ENCODE measurements around the gene ACAD8. TPM values are rescaled to one million over a fixed set of nuclear protein-coding genes. Genes with fewer than 3 reads are reported as not detected.

Gene ACAD8
- total RNA-seq, 1 donor from 2014 or later, result 17.9 TPM

DNA sequence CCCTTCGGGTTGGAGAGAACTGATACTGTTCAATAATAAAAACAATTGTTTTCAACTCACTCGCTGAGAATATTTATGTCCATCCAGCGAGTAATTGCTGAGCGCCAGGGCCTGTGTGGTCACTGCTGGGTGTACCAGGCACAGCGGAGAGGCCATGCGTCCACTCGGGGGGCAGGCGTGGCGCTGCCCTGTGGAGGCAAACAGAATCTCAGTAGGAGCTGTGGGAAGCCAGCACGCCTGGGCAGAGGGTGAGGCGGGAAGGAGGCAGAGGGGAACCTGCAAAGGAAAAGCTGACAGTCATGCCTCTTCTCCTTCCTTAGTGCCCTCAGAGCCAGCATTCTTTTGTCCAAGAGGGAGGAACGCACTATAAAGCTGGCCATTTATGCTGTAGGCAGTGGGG, 34.2 kb downstream of the ACAD8 start:
- H3K27me3 ChIP-seq (ENCODE audit: control insufficient read depth, insufficient read depth, low read length), result no peaks in the 10 kb centered on the region
- H3K4me3 ChIP-seq (ENCODE audit: low read depth, low read length), result no peak overlapping the region
- DNase-seq (ENCODE audit: low read depth) (no peak), FAIRE-seq (no peak)
- no peaks in the 10 kb centered on the region for H3K36me3 ChIP-seq (ENCODE audit: control insufficient read depth, insufficient read depth, low read length)
- TF ChIP-seq, protein P1, sequence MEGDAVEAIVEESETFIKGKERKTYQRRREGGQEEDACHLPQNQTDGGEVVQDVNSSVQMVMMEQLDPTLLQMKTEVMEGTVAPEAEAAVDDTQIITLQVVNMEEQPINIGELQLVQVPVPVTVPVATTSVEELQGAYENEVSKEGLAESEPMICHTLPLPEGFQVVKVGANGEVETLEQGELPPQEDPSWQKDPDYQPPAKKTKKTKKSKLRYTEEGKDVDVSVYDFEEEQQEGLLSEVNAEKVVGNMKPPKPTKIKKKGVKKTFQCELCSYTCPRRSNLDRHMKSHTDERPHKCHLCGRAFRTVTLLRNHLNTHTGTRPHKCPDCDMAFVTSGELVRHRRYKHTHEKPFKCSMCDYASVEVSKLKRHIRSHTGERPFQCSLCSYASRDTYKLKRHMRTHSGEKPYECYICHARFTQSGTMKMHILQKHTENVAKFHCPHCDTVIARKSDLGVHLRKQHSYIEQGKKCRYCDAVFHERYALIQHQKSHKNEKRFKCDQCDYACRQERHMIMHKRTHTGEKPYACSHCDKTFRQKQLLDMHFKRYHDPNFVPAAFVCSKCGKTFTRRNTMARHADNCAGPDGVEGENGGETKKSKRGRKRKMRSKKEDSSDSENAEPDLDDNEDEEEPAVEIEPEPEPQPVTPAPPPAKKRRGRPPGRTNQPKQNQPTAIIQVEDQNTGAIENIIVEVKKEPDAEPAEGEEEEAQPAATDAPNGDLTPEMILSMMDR (IDR thresholded peaks at IDR 0.05; ENCODE audit: insufficient read depth, low read length, severe bottlenecking), result no peak

DNA sequence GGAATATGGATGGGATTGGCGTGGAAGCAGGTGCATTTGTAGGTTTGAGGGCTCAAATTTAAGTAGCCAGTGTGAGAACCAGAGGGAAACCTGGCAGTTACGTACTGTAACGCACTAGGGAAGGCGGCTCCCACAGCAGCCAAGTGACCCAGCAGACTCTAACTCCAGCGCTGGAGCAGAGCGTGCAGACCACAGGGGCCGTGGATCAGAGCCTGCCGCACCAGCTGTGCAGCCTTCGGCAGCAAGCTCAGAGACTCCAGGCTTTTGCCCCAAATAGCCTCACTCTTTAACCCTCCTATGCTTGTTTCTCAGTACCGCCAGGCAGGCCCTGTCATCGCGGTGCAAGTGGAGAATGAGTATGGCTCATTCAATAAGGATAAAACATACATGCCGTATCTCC, 35.1 kb downstream of the ACAD8 start:
- Histone ChIP-seq H3K27me3 (ENCODE audit: control insufficient read depth, insufficient read depth, low read length) (no peaks in the 10 kb centered on the region), H3K4me3 (ENCODE audit: low read depth, low read length) (no peak overlapping the region), H3K36me3 (ENCODE audit: control insufficient read depth, insufficient read depth, low read length) (no peaks in the 10 kb centered on the region)
- TF ChIP-seq, protein P1 (IDR thresholded peaks at IDR 0.05; ENCODE audit: insufficient read depth, low read length, severe bottlenecking), result no peak
- FAIRE-seq (no peak), DNase-seq (ENCODE audit: low read depth) (no peak)

DNA sequence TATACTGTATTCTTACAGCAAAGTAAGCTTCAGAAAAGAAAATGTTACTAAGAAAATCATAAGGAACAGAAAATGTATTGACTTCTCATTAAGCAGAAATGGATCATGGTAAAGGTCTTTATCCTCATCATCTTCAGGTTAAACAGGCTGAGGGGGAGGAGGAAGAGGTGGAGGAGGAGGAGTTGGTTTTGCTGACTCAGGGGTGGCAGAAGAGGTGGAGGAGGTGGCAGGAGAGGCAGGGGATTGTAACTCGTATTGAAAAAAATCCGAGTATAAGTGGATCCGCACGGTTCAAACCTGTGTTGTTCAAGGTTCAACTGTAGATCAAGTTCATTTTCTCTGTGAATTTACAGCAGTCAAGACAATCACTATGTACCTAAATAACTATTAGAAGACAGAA, 35.8 kb downstream of the ACAD8 start:
- H3K4me3 ChIP-seq (ENCODE audit: low read depth, low read length), result no peak overlapping the region
- TF ChIP-seq, protein P1 (IDR thresholded peaks at IDR 0.05; ENCODE audit: insufficient read depth, low read length, severe bottlenecking), result no peak
- DNase-seq (ENCODE audit: low read depth) (no peak), FAIRE-seq (no peak)
- no peaks in the 10 kb centered on the region for H3K36me3 ChIP-seq (ENCODE audit: control insufficient read depth, insufficient read depth, low read length)
- no peaks in the 10 kb centered on the region for H3K27me3 ChIP-seq (ENCODE audit: control insufficient read depth, insufficient read depth, low read length)

DNA sequence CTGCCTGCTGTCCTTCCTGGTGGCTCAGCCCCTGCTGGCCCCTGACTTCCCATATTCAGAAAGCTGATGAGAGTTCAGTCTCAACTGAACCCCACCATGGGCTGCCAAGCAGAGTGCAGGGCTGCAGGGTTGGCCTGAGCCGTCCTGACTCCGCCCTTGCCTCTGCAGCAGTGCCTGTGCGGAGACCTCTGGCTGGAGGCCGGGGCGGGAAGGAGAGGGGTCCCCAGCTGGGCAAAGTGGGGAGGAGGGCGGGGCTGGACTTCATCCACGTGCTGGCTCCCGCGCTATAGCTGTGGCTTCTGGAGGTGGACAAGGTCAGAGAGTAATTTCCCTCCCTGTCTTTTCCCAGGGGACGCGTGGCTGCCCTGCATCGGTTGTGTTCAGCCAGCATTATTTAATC, 36.4 kb downstream of the ACAD8 start:
- FAIRE-seq, result no peak
- DNase-seq (ENCODE audit: low read depth), result no peak
- H3K4me3 ChIP-seq (ENCODE audit: low read depth, low read length), result no peak overlapping the region

DNA sequence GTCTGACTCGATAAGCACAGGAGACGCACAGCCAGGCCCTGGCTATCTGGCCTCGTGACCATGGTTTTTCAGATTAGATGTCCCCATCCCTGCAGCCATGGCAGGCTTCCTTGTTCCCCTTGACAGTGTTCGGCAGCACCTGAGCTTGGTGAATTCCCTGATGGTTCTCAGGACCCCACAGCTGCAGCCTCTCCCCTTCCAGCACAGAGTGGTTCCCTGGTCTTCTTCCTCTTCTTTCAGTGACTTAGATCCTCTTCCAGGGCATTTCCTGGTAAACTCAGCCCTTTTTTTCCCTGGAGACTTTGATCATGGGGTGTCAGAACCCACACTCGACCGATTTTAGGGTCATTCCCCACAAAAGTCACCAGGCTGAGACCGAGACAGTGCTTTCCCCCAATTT, 37.3 kb downstream of the ACAD8 start:
- TF ChIP-seq, protein P1 (IDR thresholded peaks at IDR 0.05; ENCODE audit: insufficient read depth, low read length, severe bottlenecking), result no peak
- DNase-seq (ENCODE audit: low read depth) (no peak), FAIRE-seq (no peak)
- no peaks in the 10 kb centered on the region for H3K27me3 ChIP-seq (ENCODE audit: control insufficient read depth, insufficient read depth, low read length)
- no peak overlapping the region for H3K4me3 ChIP-seq (ENCODE audit: low read depth, low read length)
- H3K36me3 ChIP-seq (ENCODE audit: control insufficient read depth, insufficient read depth, low read length), result no peaks in the 10 kb centered on the region

More for the DNA sequence above, 36.4 kb downstream of the ACAD8 start:
- Histone ChIP-seq H3K27me3 (ENCODE audit: control insufficient read depth, insufficient read depth, low read length) (no peaks in the 10 kb centered on the region), H3K36me3 (ENCODE audit: control insufficient read depth, insufficient read depth, low read length) (no peaks in the 10 kb centered on the region)
- TF ChIP-seq, protein P1 (IDR thresholded peaks at IDR 0.05; ENCODE audit: insufficient read depth, low read length, severe bottlenecking), result no peak

DNA sequence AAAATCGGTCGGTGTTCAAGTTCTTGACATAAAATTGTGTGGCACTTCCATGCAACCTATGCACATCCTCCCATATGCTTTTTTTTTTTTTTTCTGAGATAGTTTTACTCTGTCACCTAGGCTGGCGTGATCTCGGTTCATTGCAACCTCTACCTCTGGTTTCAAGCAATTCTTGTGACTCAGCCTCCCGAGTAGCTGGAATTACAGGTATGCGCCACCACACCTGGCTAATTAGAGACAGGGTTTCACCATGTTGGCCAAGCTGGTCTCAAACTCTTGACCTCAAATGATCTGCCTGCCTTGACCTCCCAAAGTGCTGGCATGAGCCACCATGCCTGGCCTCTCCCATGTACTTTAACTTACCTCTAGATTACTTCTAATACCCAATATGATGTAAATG, 37.8 kb downstream of the ACAD8 start:
- FAIRE-seq, result no peak
- H3K36me3 ChIP-seq (ENCODE audit: control insufficient read depth, insufficient read depth, low read length), result no peaks in the 10 kb centered on the region
- H3K27me3 ChIP-seq (ENCODE audit: control insufficient read depth, insufficient read depth, low read length), result no peaks in the 10 kb centered on the region
- no peak for DNase-seq (ENCODE audit: low read depth)
- TF ChIP-seq, protein P1 (IDR thresholded peaks at IDR 0.05; ENCODE audit: insufficient read depth, low read length, severe bottlenecking), result no peak
- no peak overlapping the region for H3K4me3 ChIP-seq (ENCODE audit: low read depth, low read length)
